Activated gamma-delta T cell treated with anti-CD3 and anti-CD28 coated beads, Interleukin-2, amount 50 U/mL, for 16 hours (primary cell): Measurements from ENCODE around the gene BABAM2.
"Not testable (repeated sequence)": the region's sequence is repeated elsewhere in the genome, so short reads cannot be mapped to it uniquely, and the experiment has no call there.

Source experiments
- DNase-seq: peaks from one replicate; pipeline ENCODE4 v3.0.0-alpha.2; 2020; ENCODE audit warnings: low read depth

BABAM2 gene

GRCh38 chr2:28074137-28074536, 183.6 kb downstream of the BABAM2 start:
- DNase-seq, result no peak

- DNase-seq, result no peak
These were observed 190.4 kb downstream of the BABAM2 start for GRCh38 chr2:28080911-28081310.

GRCh38 chr2:28082131-28082530, 191.6 kb downstream of the BABAM2 start:
- no peak for DNase-seq

- no peak for DNase-seq
These were observed 192.9 kb downstream of the BABAM2 start for GRCh38 chr2:28083476-28083875.

- no peak for DNase-seq
These were observed 194.0 kb downstream of the BABAM2 start for GRCh38 chr2:28084564-28084963.

- no peak for DNase-seq
These were observed 194.7 kb downstream of the BABAM2 start for GRCh38 chr2:28085201-28085600.

- DNase-seq, result no peak
These were observed 196.1 kb downstream of the BABAM2 start for GRCh38 chr2:28086611-28087010.

GRCh38 chr2:28088970-28089369, 198.4 kb downstream of the BABAM2 start:
- DNase-seq, result no peak

- DNase-seq, result no peak
These were observed 199.0 kb downstream of the BABAM2 start for GRCh38 chr2:28089486-28089885.

- DNase-seq, result no peak
These were observed 202.8 kb downstream of the BABAM2 start for GRCh38 chr2:28093308-28093707.

- no peak for DNase-seq
These were observed 203.2 kb downstream of the BABAM2 start for GRCh38 chr2:28093768-28094167.

GRCh38 chr2:28094739-28095138, 204.2 kb downstream of the BABAM2 start:
- DNase-seq, result no peak

GRCh38 chr2:28095622-28096021, 205.1 kb downstream of the BABAM2 start:
- DNase-seq, result no peak

- no peak for DNase-seq
These were observed 205.9 kb downstream of the BABAM2 start for GRCh38 chr2:28096421-28096820.

- DNase-seq, result no peak
These were observed 208.1 kb downstream of the BABAM2 start for GRCh38 chr2:28098501-28099225.

- DNase-seq, result no peak
These were observed 210.6 kb downstream of the BABAM2 start for GRCh38 chr2:28101123-28101522.

- DNase-seq, result no peak
These were observed 211.4 kb downstream of the BABAM2 start for GRCh38 chr2:28101892-28102291.

- DNase-seq, result no peak
These were observed 211.9 kb downstream of the BABAM2 start for GRCh38 chr2:28102455-28102874.

- DNase-seq, result no peak
These were observed 213.1 kb downstream of the BABAM2 start for GRCh38 chr2:28103611-28104010.

GRCh38 chr2:28108143-28108542, 217.6 kb downstream of the BABAM2 start:
- no peak for DNase-seq

- not testable (repeated sequence) for DNase-seq
These were observed 223.2 kb downstream of the BABAM2 start for GRCh38 chr2:28113771-28114170.

GRCh38 chr2:28117104-28117596, 226.6 kb downstream of the BABAM2 start:
- no peak for DNase-seq

GRCh38 chr2:28119631-28120030, 229.1 kb downstream of the BABAM2 start:
- no peak for DNase-seq

GRCh38 chr2:28128281-28128950, 237.9 kb downstream of the BABAM2 start:
- no peak for DNase-seq
